Mucosa of gallbladder (tissue), 1 donor: ENCODE measurements around the gene MTFP1. TPM values are rescaled to one million over a fixed set of nuclear protein-coding genes. Genes with fewer than 3 reads are reported as not detected.
A peak's percentile ranks its signal among the peaks of the same experiment; 100 is the strongest.
"Not testable (repeated sequence)": the region's sequence is repeated elsewhere in the genome, so short reads cannot be mapped to it uniquely, and the experiment has no call there.

Experiments
- DNase-seq: peaks from one replicate; pipeline ENCODE4 v3.0.0-alpha.2; 2020; ENCODE audit warnings: low spot score
- total RNA-seq: library from RNA; stranded (reverse); gene quantifications from one replicate; pipeline ENCODE4 v1.2.1, GENCODE V29; 2021
- donor health status: DM: no; HTN: no; CAD: no.

MTFP1 gene
- total RNA-seq, 1 donor from 2014 or later: 20.0 TPM

DNA sequence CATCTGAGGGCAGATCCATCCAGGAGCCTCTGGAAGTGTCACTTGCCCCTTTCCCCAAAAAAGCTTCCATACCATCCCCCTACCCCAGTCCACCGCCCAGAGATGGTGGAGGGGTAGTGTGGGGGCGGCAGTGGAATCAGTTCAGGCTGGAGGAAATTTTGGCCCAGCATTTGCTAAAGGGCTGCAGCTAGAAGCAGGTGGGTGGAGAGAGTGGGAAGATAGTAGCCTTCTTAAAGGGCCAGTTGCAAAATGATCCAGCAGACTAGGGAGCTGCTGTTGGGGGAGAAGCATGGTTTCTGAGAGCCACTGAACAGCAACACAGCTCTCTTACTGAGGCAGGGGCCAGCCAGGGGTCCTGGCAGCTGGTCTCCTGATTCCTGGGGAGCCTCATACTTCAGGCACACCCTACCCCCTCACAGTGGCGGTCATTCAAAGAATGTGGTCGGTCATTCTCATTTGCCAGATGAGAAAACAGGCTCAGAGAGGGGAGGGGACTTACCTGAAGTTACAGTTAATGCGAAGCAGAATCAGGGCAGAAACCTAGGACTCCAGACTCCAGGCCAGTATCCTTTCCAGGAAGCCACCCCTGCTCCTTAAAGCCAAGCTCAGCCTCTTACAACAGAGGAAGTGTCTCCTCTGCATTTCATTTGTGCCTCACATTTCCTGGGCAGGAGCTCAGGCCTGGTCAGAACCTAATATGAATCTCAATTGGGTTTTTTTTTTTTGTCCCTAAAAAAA lies 23.4 kb upstream of the MTFP1 start:
- DNase-seq: no peak

DNA sequence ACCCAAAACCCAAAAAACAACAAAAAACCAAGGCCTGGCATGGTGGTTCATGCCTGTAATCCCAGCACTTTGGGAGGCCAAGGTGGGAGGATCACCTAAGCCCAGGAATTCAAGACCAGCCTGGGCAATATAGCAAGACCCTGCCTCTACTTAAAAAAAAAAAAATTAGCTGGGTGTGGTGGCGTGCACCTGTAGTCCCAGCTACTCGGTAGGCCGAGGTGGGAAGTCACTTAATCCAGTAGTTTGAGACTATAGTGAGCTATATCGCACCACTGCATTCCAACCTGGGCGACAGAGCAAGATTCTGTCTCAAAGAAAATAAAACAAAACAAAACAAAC lies 22.8 kb upstream of the MTFP1 start:
- DNase-seq: not testable (repeated sequence)

DNA sequence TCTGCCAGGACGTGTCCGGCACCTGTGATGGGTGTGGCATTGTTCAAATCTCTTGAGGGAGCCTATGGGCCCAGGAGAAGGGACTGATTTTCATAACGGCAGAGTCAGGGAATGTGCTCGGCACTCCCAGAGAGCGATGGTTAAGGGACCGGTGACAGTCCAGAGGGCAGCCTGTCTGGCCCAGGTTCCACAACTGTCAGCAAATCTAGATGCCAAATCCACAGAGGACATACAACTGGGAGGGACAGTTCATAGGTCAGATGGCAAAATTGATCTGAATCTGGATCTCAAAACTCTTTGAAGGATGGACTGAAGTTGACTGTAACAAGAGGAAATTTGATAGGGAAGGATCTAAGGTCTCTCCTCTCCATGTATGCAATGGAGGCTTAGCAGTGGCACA lies 21.3 kb upstream of the MTFP1 start:
- no peak for DNase-seq

DNA sequence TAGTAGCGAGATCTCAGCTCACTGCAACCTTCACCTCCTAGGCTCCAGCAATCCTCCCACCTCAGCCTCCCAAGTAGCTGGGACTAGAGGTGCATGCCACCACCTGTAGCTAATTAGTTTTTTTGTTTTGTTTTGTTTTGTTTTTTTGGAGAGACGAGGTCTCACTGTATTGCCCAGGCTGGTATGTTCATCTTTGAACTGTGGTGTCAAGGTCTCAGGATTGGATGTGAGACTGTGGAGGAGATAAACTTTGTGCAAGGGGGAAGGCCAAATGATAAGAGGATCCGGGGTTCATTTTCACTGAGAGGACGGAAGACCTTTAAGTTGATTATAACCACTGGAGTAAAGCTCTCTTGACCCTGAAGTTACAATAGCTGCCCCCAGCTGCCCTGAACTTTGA lies 19.8 kb upstream of the MTFP1 start:
- DNase-seq: no peak

DNA sequence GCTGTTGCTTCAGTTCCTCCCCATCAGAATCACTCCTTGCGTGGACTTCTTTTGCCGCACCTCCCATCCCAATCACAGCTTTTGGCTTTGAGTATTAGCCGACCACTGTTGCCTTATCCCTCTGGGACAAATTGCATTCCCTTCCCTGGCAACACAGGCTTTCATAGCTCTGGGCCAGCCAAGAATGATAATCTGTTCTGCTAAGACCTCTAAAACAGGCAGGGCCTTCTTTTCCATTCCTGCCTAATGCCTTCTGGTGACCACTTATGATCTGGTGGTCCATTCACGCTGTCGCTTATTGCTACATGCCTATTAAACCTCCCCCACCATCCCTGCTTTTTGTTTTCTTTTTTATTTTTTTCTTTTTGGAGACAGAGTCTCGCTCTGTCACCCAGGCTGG lies 19.2 kb upstream of the MTFP1 start:
- no peak for DNase-seq

DNA sequence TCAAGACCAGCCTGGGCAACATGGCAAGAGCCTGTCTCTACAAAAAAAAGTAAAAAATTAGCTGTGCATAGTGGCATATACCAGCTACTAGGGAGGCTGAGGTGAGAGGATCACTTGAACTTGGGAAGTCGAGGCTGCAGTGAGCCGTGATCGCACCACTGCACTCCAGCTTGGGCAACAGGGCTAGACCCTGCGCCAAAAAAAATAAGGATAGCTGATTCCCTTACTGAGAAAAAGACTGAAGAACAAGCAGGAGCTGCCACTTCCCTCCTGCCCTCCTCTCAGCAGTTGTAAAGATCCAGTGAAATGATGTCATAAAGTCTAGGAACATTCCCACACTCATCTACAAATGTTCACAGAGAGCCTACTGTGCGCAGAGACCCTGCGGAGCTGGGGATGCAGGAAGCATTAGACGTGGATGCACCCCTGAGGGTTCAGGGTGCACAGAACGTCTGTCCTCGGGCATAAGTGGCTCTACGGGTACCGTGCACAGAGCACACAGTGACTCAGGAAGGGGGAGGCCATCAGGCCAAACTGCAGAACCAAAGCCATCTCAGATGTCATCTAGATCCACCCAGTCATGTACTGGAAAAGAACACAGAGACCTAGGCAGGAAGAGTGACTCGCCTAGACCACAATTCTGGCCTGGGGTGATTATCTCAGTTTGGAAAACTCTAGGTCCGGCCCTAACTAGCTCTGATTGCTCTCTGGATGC lies 17.0 kb upstream of the MTFP1 start:
- no peak for DNase-seq

DNA sequence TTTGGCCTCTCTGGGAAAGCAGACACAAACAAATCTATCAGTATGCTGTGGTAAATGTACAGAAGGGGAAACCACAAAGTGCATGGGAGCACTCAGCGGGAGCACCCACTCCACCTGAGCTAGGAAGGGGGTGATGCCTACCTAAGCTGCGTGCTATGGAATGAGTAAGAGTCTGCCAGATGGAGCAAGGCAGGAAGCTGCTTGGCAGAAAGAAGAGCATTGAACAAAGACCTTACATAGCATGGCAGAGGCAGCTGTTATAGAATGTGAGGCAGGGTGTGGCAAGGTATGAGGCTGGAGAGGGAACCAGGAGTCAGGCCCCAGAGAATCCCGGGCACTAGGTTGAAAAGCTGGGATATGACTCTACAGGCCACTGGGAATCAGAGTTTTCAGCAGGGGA lies 13.8 kb upstream of the MTFP1 start:
- DNase-seq: no peak

DNA sequence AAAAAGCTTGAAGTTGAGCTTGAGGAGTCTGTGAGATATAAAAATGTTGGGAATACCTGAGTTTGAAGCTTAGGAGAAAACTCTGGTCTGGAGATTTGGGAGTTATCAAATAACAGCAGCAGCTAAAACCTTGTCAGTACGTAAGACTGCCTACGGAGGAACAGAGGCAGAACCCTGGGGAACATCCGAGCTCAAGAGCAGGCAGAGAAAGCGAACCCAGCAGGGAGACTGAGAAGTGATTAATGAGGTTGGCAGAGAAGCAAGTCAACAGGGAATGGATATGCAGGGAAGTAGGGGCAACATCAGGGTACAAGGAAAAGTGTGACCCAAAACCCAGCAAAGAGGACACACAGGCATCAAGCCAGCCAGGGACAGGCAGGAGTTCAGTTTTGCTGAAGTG lies 12.6 kb upstream of the MTFP1 start:
- no peak for DNase-seq

DNA sequence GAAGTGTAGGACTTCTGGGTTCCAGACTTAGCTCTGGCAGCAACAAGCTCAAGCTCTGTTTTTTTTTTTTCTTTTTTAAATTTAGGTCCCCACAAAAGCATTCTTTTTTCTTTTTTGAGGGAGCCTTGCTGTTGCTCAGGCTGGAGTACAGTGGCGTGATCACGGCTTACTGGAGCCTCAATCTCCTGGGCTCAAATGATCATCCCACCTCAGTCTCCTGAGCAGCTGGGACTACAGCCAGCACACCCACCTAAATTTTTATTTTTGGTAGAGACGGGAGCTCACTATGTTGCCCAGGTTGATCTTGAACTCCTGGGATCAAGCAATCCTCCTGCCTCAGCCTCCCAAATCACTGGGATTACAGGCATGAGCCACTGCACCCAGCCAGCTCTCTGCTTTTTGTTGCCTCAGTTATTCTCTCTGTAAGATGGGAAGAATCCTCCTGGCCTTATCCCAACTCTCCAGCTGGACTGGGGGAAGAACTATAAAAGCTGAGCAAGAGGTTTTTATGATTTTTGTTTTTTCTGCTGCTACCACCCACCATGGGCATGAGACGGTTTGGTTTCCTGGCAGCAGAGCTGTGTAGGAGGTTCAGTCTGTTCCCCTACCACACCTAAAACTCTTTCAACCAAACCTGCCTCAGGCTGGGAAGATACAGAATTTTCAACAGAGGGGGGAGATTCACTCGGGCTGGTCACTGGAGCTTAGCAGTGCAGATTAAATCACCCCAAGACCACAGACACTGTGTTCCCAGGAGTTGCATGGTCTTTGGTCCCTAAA lies 11.6 kb upstream of the MTFP1 start:
- no peak for DNase-seq

DNA sequence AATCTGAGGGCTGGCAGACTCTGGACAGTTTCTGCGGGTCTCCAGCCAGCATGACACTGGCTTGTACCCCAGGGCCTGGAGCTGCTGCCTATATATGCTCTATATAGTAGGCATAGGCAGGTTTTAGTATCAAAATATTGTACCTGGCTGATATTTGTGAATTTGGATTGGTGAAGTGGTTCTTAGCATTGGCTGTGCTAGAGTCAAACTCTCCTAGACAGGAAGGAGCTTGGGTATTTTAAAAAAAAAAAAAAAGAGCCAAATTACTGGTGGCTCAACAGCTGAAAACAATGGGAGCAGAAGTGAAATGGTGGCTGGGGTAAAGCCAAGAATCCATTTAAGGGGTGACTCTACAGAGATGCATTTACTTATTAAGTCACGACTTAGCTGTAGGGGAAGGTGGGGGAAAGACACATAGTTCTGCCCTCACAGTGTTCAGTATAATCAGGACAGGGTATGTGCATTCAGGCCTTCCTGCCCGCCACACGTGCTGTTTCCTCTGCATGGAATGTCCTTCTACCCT lies 11.0 kb upstream of the MTFP1 start:
- DNase-seq: no peak

DNA sequence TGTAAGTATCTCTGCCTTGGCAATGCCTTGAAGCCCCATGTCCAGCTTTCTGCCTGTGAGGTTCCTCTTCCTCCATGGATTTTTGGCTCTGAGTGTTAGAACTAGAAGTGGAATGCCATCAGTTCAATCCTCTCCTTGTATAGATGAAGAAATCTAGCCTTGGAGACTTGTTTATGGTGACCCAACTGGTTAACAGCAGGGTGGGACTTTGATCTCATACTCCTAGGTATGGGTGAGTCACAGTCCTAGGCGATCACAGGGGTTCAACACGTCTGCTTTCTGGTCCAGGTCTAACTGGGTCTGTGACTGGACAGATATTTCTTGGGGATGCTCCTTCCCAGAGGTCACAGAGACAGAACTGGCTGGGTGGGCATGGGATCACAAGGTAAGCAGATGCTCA lies 9.2 kb upstream of the MTFP1 start:
- peak; percentile 34 for DNase-seq

DNA sequence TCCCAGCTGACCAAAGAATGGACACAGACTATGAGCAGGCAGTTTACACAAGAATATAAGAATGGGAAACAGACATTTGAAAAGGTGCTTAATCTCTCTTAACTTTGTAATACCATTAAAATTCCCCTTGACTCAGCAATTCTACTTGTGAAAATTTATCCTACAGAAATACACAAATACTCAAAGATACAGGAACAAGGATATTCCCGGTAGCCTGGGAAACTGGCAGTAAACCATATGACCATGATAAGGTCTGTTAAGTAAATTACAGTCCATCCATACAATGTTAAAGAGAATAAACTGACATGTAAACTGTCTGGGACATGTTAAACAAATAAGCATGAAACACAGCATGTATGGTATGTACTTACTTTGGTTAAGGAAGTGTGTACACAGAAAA lies 8.7 kb upstream of the MTFP1 start:
- no peak for DNase-seq

DNA sequence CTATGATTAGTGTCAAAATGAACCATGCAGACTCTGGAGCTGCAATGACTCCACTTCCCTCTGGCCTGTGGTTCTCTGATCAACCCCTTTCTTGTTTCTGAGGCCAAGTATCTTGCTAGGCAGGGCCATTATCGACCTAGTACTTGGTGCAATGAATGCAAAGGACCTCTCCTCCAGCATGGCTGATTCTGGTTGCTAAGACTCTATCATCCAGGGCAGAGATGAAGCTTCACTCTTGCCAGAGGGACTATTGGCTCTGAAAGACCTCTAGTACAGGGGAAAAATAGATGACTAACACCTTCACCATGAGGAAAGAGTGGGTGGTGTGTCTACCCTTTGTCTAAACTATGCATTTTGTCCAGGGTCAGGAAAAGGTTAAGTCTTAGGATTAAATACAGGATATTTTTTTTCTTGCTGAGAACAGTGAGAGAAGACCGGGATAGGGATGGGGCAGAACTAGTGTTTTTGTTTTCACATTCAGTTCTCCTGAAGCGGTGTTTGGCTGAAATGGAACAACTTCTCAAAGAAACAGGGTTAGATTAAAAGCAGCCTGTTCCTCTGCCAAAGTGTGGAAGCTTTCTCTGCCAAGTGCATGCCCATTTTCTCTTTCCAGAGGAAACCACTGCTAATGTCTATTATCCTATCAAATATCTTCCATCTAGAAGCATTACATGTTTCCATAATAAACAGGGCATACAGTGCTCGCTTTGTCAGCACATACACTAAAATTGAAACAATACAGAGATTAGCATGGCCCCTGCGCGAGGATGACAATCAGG lies 5.0 kb upstream of the MTFP1 start:
- DNase-seq: no peak

DNA sequence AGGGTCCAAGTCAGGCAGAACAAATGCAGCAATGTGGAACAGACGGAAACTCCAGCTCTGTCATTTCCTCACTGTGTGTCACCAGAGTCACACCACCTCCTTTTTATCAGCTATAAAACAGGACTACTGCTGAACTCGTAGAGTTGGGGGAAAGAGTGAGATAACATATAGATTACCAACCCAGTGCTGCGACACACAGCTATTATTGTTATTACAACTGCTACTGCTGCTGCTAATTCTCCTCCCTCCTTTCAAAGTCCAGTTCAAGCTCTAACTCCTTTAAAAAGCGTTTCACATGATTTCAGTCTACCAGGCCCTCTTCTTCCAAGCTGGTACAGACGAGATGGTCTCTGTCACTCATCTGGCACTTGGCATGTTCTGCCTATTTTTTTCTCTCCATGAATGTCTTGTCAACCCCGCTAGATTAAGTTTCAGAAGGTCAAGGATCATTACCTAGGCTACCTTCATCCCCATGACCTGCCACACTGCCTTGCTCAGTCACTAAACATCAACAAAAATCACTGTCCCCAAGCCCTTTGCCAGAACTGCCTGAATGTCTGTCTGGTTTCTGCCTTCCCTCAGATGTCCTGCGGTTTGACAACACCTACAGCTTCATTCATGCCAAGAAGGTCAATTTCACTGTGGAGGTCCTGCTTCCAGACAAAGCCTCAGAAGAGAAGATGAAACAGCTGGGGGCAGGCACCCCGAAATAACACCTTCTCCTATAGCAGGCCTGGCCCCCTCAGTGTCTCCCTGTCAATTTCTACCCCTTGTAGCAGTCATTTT lies 3.7 kb upstream of the MTFP1 start:
- no peak for DNase-seq

DNA sequence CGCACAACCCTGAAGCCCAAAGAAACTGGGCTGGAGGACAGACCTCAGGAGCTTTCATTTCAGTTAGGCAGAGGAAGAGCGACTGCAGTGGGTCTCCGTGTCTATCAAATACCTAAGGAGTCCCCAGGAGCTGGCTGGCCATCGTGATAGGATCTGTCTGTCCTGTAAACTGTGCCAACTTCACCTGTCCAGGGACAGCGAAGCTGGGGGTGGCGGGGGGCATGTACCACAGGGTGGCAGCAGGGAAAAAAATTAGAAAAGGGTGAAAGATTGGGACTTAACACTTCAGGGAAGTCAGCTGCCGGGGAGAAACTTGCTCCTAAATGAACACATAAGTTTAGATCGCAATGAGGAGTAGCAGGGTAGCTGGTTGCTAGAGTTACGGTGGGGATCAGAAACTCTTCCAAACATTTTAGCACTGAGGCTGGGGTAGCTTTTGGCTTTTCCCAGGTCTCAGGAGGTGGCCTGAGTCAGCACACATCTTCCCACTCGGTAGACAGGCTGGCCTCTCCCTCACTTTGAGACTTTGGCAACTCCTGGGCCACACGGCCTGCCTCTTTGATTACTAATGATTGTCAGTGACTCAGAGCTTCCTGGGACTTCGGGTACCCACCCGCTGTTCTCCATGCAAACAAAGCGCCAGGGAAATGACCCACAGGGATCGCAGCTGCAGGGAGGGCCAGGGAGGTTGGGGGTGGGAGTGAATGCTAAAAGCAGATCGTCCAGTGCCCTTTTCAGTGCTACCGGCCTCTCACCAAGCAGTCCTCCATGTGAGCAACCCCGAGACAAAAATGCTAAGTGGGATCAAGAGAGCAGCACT lies 2.9 kb upstream of the MTFP1 start:
- DNase-seq: peak; percentile 79

DNA sequence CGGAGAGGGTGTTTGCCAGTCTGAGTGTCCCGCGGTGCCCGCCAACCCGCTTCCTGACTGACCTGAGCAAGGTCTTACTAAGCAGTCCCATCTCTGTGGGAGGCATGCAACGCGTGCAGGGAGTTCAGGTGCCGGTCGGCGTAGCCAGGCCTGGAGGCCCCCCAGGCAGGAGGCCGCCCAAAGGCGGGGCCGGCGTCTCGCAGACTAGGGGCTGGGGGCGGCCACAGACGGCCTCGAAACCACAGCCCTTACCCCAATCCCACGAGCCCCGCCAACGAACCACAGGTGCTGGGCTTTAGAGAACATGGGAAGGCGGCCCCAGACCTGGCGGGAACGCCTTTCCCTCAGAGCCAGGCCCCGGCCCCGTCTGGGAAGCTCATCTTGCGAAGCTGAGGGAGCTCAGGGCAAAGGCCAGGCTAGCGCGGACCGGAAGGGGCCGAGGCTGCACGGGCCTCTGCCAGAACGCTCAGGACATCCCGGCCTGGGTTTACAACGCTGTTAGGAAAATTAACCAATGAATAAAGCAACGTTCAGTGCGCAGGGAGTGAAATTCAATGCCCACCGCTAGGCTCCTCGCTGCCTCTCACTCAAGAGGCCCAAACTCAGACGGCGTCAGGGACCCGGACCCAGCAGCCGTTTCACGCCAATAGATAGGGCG lies 2.1 kb upstream of the MTFP1 start:
- peak; percentile 43 for DNase-seq

DNA sequence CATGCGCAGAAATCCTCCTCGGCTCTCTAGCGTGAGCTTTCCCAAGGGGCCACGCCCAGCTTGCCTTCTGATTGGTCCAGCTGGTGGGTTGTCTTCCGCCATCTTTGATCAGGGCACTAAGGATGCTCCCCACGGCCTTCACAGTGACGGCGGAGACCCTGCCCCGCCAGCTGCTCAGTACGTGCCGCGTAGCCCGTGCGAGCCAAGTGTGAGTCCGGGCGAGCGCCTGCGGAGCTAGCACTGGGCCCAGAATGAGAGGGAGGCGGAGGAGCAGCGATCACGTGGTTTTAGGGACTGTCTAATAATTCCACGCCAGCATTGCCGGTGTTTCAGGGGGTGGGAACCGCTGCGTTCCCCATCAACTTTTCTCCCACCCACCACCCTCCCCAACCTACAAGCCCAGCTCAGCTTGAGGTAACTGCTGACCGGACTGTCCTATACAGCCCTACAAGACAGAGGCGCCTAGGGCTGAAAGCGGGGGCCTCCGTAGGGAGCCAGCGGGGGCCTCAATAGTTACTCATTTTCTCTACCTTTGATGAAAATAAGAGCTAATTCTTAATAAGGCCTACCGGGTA lies 1.5 kb upstream of the MTFP1 start:
- peak; percentile 100 for DNase-seq

DNA sequence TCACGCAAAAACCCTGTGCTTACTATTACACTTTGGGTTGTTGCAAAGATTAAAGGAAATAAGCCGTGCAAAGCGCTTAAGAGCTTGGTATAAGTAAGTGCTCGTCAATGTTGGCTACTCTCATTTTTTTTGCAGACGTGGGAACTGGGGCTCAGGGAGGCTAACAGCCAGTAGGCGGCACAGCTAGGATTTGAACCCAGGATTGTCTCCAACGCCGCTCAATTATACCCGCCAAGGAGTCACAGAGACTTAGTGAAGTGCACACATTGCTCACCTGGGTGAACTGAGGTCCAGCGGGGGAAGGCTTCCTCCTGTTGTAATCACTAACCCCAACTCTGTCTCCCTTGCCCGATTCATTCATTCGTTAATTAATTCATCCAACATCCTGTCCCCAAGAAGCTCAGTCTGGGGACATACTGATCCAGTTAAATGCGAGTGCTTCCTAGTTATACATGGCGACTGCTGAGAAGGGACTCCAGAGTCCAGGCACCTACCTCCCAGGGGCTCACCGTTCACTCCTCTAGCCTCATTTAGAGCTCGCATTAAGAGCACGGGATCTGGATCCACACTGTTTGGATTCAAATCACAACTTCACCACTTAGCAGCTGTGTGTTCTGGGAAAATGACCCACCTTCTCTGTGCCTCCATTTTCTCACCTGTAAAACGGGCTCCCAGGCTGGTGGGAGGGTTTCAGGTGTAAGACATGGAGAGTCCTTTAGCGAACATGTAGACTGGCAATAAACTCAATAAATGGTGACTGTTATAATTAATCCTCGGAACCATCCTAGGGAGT lies 838 bp upstream of the MTFP1 start:
- DNase-seq: no peak

DNA sequence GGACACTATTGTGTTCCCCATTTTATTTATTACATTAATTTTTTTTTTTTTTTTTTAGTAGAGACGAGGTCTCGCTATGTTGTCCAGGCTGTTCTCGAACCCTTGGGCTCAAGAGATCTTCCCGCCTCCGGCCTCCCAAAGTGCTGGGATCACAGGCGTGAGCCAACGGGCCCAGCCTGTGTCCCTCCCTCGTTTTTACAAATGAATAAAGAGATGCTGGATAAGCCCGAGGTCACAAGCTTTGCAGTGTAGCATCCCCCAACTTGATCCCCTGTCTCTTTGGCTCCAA lies 297 bp upstream of the MTFP1 start:
- DNase-seq: no peak
